Measurements from ENCODE around the gene ATP5F1D. TPM values are rescaled to one million over a fixed set of nuclear protein-coding genes. Genes with fewer than 3 reads are reported as not detected.
A peak's percentile ranks its signal among the peaks of the same experiment; 100 is the strongest.

ATP5F1D gene
- total RNA-seq, 2 donors from 2014 or later: 148 to 210 TPM

DNA sequence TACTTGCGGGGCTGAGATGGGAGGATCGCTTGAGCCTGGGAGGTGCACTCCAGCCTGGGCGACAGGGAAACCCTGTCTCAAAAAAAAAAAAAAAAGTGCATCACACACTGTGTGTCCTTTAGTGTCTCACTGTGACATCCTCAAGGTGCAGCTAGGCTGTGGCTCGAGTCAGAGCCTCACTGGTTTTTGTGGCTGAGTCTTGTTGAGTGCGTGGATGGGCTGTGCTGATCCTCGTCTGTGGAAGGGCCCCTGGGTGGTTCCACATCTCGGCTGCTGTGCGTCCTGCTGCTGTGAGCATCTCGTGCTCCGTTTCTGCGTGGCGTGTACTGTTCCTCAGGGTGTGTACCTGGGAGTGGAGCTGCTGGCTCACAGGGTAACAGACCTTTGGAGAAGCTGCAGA is 24.8 kb upstream of the ATP5F1D start:
- Mint-ChIP-seq H3K36me3 (ENCODE audit: low read depth) (peaks cover 17% of the 10 kb centered on the region), H3K4me1 (peaks cover 11% of the 10 kb centered on the region), H3K9me3 (no peaks in the 10 kb centered on the region), H3K27ac (no peak overlapping the region), H3K27me3 (no peaks in the 10 kb centered on the region), H3K4me3 (no peak overlapping the region)
- no peak for ATAC-seq (replicated peaks)

DNA sequence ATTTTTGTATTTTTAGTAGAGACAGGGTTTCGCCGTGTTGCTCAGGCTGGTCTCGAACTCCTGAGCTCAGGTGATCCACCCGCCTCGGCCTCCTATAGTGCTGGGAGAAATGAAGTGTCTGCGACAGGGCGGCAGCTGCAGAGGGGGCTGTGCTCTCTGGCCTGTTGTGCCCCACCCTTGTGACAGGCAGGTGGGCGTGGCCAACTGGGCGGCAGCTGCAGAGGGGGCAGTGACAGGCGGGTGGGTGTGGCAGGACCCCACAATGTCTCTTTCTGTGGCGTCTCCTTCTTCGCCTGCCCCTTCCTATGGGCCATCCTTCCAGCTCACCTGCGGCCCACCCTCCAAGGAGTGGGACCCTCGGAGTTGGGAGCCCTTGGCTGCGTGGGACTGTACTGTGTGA is 24.2 kb upstream of the ATP5F1D start:
- Mint-ChIP-seq H3K36me3 (ENCODE audit: low read depth) (peaks cover 14% of the 10 kb centered on the region), H3K9me3 (no peaks in the 10 kb centered on the region), H3K27me3 (no peaks in the 10 kb centered on the region), H3K27ac (no peak overlapping the region), H3K4me1 (peaks cover 11% of the 10 kb centered on the region), H3K4me3 (no peak overlapping the region)
- no peak for ATAC-seq (replicated peaks)

DNA sequence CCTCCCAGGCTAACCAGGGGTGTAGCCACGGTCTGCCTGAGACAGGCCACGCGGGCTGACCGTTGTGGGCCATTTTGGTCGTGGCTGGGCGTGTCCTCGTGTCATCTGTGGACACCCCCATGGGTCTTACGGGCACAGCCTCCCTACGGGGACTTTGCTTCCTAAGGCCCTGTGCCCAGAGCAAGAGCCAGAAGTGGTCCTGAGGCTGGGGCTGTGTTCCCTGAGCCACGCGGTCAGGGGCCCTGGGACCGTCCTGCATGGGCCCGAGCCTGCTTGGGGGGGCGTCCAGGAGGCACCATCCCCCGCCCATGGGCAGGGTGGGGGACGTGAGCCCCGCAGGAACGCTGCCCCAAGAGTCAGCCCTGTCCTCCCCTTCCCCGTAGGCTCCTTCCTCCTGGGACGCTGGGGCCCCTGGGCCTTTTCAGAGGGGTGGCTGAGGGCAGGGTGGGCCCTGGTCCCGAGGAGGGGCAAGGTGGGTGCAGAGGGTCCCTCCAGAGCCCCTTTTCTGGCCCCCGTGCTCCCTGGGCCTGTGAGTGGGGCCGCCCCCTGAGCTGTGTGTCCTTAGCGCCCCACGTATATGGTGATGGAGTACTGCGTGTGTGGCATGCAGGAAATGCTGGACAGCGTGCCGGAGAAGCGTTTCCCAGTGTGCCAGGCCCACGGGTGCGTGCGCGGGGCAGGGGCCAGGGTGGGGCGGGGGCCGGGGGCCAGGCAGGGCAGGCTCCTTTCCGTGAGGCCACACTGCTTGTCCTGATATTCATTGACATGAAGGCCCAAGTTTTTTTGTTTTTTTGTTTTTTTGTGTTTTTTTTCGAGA is 22.6 kb upstream of the ATP5F1D start:
- peaks cover 4% of the 10 kb centered on the region for H3K36me3 Mint-ChIP-seq (ENCODE audit: low read depth)
- H3K4me3 Mint-ChIP-seq: no peak overlapping the region
- H3K9me3 Mint-ChIP-seq: no peaks in the 10 kb centered on the region
- H3K27me3 Mint-ChIP-seq: no peaks in the 10 kb centered on the region
- peaks cover 3% of the 10 kb centered on the region for H3K4me1 Mint-ChIP-seq
- ATAC-seq (replicated peaks): no peak
- no peak overlapping the region for H3K27ac Mint-ChIP-seq

DNA sequence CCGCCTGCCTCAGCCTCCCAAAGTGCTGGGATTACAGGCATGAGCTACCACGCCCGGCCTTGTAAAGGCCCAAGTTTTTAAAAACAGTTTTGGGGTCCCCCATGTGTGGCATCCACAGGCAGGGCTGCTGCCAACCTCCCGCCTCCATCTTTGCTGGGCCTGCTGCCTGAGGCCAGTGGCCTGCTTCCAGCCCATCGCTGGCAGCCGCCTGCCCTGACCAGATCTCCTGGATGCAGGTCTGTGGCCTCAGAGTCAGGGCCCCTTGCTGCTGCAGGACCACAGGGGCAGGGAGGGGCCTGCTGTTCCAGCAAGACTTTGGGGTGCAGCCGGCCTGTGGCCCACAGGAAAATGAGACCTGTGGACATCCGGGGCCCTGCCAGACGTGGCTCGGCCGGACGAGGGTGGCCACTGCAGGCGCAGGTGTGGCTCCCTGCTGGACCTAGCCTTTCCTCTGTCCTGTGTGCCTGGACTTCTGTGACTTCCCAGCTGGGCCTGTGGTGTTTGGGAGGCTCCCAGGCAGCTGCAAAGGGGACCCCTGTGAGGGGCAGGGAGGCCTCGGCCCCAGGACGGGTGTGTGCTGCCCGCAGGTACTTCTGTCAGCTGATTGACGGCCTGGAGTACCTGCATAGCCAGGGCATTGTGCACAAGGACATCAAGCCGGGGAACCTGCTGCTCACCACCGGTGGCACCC is 21.6 kb upstream of the ATP5F1D start:
- Mint-ChIP-seq H3K27me3 (no peaks in the 10 kb centered on the region), H3K27ac (no peak overlapping the region)

DNA sequence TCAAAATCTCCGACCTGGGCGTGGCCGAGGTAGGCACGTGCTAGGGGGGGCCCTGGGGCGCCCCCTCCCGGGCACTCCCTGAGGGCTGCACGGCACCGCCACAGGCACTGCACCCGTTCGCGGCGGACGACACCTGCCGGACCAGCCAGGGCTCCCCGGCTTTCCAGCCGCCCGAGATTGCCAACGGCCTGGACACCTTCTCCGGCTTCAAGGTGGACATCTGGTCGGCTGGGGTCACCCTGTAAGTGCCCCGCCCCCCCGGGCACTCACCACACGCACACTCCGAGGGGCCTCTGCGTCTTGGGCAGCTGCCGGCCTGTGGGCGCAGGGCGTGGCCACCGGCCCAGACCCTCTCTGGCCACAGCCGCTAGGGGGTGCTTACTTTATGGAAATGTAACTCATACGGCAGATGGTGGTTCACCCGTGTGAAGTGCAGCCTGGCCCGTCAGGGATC is 21.0 kb upstream of the ATP5F1D start:
- Mint-ChIP-seq H3K36me3 (ENCODE audit: low read depth) (no peaks in the 10 kb centered on the region), H3K9me3 (no peaks in the 10 kb centered on the region), H3K27me3 (no peaks in the 10 kb centered on the region), H3K4me3 (no peak overlapping the region), H3K4me1 (no peaks in the 10 kb centered on the region), H3K27ac (no peak overlapping the region)
- no peak for ATAC-seq (replicated peaks)

More for the DNA sequence above, 21.6 kb upstream of the ATP5F1D start:
- no peaks in the 10 kb centered on the region for H3K36me3 Mint-ChIP-seq (ENCODE audit: low read depth)
- H3K9me3 Mint-ChIP-seq: no peaks in the 10 kb centered on the region
- no peak overlapping the region for H3K4me3 Mint-ChIP-seq
- ATAC-seq (replicated peaks): no peak
- no peaks in the 10 kb centered on the region for H3K4me1 Mint-ChIP-seq

DNA sequence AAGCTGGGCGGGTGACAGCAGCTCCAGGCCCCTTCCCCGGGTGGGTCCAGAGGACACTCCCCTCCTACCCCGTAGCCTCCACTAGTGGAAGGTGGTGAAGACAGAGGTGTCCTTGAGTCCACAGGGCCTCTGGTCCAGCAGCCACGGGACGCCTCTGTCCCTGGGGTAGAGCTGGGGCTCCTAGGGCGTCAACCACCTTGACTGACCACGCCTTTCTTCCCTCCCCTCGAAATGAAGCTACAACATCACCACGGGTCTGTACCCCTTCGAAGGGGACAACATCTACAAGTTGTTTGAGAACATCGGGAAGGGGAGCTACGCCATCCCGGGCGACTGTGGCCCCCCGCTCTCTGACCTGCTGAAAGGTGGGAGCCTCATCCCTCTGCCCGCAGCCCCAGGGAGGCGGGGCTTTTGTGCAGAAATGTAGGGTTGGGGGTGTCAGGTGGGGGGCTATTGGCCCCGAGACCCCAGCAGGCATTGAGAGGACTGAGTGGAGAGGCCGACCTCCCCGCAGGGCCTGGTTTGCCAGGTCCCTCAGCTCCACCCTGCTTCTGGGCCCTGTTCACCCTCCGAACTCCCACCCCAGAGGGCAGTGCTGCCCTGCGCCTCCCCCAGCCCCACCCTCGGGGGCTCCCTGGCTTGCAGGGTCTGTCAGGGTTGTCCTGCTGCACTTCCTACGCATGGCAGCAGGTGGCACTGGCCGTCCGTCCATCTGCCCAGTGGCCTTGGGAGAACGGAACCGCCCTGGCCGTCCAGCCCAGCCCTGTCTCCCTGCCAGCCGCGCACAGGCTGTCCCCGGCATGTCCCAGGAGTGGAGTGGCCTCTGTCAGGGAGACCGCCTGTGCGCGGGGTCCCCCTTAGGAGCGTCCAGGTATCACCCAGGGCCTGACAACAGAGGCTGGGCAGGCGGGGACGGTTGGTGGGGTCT is 20.3 kb upstream of the ATP5F1D start:
- Mint-ChIP-seq H3K27ac (no peak overlapping the region), H3K36me3 (ENCODE audit: low read depth) (no peaks in the 10 kb centered on the region), H3K4me1 (no peaks in the 10 kb centered on the region), H3K27me3 (no peaks in the 10 kb centered on the region), H3K9me3 (no peaks in the 10 kb centered on the region), H3K4me3 (no peak overlapping the region)
- no peak for ATAC-seq (replicated peaks)

DNA sequence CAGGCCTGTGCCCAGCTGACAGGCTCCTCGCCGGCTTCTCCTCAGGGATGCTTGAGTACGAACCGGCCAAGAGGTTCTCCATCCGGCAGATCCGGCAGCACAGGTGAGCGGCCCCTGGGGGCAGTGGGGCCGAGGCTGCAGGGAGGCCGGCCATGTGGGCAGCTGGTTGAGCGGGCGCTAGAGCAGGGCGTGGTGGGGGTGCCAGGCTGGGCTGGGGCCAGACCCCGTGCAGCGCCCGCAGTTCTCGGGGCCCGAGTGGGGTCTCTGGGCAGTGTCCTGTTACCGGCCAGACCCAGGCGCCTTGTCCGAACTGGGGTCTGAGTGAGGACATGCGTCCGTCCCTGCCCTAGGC is 19.7 kb upstream of the ATP5F1D start:
- Mint-ChIP-seq H3K36me3 (ENCODE audit: low read depth) (no peaks in the 10 kb centered on the region), H3K9me3 (no peaks in the 10 kb centered on the region), H3K27ac (no peak overlapping the region), H3K4me1 (no peaks in the 10 kb centered on the region), H3K4me3 (no peak overlapping the region), H3K27me3 (no peaks in the 10 kb centered on the region)
- ATAC-seq (replicated peaks): no peak

DNA sequence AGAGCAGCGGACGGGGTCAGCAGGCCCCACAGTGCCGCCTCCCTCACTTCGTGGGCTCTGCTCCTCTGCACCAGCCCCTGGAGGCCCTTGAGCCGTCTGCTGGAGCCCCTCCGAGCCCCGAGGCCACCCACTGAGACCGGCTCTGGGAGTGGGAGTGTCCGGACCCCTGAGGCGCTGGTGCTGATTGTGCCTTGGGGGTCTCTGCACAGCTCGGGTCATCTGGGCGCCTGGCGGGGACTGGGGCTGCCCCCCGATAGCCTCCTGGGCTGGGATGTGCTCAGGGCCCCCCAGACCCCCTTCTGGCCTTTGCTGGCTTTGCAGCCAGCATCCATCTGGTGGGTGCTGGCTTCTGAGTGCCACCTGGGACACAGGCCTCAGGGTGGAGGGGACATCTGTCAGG is 19.2 kb upstream of the ATP5F1D start:
- H3K9me3 Mint-ChIP-seq: no peaks in the 10 kb centered on the region
- no peaks in the 10 kb centered on the region for H3K27me3 Mint-ChIP-seq
- no peaks in the 10 kb centered on the region for H3K4me1 Mint-ChIP-seq
- H3K36me3 Mint-ChIP-seq (ENCODE audit: low read depth): peaks cover 5% of the 10 kb centered on the region
- H3K4me3 Mint-ChIP-seq: no peak overlapping the region
- ATAC-seq (replicated peaks): no peak
- H3K27ac Mint-ChIP-seq: no peak overlapping the region

DNA sequence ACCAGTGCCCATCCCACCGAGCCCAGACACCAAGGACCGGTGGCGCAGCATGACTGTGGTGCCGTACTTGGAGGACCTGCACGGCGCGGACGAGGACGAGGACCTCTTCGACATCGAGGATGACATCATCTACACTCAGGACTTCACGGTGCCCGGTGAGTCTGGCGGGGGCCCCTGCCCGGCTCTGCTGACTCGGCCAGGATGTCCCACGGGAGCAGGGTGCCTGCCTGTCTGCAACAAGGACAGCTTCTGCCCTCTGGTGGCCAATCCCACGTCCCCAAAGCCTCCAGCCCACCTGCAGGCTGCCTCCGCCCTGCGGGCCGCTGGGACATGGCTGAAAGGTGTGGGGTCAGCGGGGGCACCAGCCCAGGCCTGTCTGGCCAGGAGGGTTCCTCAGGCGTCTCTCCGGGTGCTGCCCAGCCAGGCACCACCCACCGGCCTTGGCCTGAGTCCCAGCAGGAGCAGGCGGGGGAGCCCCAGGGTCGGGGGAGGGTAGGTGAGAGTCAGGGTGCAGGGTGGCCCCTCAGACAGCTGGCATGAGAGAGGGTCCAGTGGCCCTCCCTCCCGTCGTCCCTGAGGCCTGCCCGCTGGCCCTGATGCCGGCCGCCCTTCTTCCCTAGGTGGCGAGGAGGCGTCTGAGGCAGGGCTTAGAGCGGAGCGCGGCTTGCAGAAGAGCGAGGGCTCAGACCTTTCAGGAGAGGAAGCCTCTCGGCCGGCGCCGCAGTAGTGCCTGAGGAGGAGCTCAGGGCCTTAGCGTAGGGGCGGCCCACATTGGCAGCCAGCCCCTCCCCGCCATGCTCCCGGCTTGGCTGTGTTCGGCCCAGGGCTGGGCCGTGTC is 18.3 kb upstream of the ATP5F1D start:
- Mint-ChIP-seq H3K9me3 (no peaks in the 10 kb centered on the region), H3K4me1 (no peaks in the 10 kb centered on the region), H3K27ac (no peak overlapping the region), H3K4me3 (no peak overlapping the region), H3K36me3 (ENCODE audit: low read depth) (peaks cover 5% of the 10 kb centered on the region), H3K27me3 (no peaks in the 10 kb centered on the region)
- peak; percentile 34 for ATAC-seq (replicated peaks)

DNA sequence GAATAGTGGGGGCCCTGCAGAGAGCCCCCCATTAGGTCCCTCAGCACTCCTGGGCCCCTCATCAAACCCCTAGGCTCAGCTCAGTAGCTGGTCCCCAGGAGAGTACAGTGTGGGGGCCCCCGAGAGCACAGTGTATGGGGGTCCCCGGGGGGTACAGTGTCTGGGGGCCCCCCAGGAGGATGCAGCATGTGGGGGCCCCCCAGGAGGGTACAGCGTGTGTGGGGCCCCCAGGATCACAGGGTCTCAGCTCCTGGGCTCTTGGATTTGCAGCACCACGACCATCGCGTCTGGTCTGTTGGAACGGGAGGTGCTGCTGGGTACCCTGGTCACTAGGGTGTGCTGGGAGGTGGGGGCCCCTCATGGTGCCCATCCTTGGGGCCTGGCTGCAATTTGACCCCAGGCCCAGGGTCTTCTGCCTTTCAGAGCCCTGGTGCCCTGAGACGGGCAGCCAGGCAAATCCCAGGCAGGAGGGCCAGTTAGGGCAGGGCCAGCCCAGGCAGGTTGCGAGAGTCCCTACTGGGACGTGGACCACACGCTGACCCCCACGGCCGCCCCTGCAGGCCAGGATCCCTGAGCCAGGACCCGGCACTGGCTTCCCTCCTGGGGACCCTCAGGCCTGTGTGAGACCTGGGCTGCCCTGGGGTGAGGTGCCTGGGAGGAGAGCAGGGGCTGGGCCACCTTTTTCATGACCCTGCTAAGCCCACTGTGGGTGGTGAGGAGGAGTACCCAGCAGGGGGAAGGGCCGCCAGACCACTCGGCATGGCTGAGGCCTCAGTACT is 17.3 kb upstream of the ATP5F1D start:
- Mint-ChIP-seq H3K4me3 (no peak overlapping the region), H3K36me3 (ENCODE audit: low read depth) (peaks cover 5% of the 10 kb centered on the region), H3K9me3 (no peaks in the 10 kb centered on the region), H3K27ac (no peak overlapping the region), H3K4me1 (no peaks in the 10 kb centered on the region), H3K27me3 (no peaks in the 10 kb centered on the region)
- no peak for ATAC-seq (replicated peaks)

DNA sequence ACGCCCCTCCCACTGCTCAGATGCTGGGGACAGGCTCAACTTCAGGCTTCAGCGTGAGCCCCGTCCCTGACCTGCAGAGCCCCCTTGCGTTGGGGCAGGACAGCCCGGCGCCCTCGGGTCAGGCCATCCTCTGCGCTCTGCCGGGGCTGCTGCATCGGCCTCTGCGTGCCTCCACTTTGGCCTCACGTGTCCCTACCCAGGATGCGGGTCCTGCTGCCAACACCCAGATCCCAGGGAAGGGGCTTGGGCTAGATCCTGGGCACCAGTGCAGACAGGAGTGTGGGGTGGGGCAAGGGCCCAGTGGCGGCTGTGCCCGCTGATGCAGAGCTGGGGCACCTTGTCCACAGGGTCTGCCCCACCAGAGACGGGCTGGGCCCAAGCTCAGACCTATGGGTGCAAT is 16.7 kb upstream of the ATP5F1D start:
- no peaks in the 10 kb centered on the region for H3K27me3 Mint-ChIP-seq
- peaks cover 5% of the 10 kb centered on the region for H3K36me3 Mint-ChIP-seq (ENCODE audit: low read depth)
- no peak for ATAC-seq (replicated peaks)
- H3K4me1 Mint-ChIP-seq: no peaks in the 10 kb centered on the region
- no peak overlapping the region for H3K4me3 Mint-ChIP-seq
- no peaks in the 10 kb centered on the region for H3K9me3 Mint-ChIP-seq
- H3K27ac Mint-ChIP-seq: no peak overlapping the region

DNA sequence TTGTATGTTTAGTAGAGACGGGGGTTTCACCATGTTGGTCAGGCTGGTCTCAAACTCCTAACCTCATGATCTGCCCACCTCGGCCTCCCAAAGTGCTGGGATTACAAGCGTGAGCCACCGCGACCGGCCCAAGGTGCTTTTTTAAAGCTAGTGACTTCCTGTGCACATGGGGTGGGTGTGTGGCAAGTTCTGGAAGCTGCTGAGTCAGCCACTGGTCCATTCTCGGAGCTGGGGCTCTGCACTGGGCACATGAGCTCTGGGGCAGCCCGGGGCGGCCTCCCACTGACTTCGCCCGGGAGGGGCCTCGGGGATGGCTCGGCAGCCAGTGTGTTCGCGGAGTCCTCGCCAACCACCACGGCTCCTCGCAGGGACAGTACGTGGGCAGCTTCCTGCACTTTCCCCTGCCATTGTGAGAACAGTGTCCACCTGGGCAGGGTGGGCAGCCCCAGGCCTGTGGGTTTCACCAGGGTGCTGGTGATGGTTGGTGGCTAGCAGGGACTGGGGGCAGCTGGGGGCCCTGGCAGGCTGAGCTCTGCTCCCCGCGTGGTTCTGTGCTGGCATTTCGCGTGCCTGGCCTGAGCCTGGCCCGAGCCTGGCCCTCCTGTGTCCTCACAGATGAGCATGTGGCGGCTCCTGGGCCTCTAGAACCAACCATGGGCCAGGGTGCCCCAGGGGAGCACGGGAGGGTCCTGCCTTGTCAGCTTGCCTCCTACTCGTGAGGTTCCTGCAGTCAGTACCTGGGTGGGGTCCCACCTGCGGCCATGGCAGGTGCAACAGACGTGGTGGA is 15.9 kb upstream of the ATP5F1D start:
- Mint-ChIP-seq H3K9me3 (no peaks in the 10 kb centered on the region), H3K36me3 (ENCODE audit: low read depth) (peaks cover 5% of the 10 kb centered on the region), H3K4me1 (no peaks in the 10 kb centered on the region), H3K27ac (no peak overlapping the region), H3K4me3 (no peak overlapping the region), H3K27me3 (no peaks in the 10 kb centered on the region)
- peak; percentile 42 for ATAC-seq (replicated peaks)

DNA sequence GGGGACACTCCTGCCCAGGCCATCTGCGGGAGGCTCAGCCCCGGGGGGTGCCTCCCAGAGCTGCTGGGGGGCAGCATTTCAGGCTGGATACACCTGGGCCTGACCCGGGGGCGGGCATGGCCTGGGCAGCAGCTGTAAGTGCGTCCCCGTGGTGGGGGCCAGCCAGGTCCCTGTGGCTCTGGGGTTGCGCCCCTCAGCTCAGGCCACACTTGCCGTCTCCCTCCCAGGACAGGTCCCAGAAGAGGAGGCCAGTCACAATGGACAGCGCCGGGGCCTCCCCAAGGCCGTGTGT is 15.4 kb upstream of the ATP5F1D start:
- H3K4me1 Mint-ChIP-seq: no peaks in the 10 kb centered on the region
- H3K27me3 Mint-ChIP-seq: no peaks in the 10 kb centered on the region
- H3K27ac Mint-ChIP-seq: no peak overlapping the region
- no peaks in the 10 kb centered on the region for H3K9me3 Mint-ChIP-seq
- H3K4me3 Mint-ChIP-seq: no peak overlapping the region
- no peak for ATAC-seq (replicated peaks)
- peaks cover 5% of the 10 kb centered on the region for H3K36me3 Mint-ChIP-seq (ENCODE audit: low read depth)
